ENCODE measurements around the gene SMIM15.

SMIM15 gene

GRCh38 chr5:61160497-61160896, 1.8 kb downstream of the SMIM15 start:
- no peak for DNase-seq (ENCODE audit: extremely low read depth in 1 of 2, low read depth in 1 of 2)

GRCh38 chr5:61159836-61160235, 2.4 kb downstream of the SMIM15 start:
- DNase-seq (ENCODE audit: extremely low read depth in 1 of 2, low read depth in 1 of 2), result no peak

- DNase-seq (ENCODE audit: extremely low read depth in 1 of 2, low read depth in 1 of 2), result no peak
These were observed 3.2 kb downstream of the SMIM15 start for GRCh38 chr5:61159070-61159469.

DNA sequence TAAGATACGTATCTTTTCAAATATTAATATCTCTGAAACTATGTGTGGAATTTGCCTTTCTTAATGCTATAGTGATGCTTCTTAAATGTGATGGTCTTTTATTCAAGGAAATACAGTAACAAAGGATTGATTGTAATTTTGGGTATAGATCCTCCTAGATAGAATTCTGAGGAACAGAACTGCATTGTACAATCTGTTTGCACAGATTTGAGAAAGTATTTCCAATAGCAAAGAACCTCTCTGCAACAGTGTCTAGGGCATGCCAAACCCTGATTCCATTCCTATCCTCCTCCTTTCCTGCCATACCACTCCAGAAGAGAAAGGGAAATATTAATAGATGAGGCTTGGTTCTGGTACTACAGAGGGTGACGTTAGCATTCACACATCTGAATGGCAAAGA, 10.4 kb downstream of the SMIM15 start:
- DNase-seq (ENCODE audit: extremely low read depth in 1 of 2, low read depth in 1 of 2), result no peak

DNA sequence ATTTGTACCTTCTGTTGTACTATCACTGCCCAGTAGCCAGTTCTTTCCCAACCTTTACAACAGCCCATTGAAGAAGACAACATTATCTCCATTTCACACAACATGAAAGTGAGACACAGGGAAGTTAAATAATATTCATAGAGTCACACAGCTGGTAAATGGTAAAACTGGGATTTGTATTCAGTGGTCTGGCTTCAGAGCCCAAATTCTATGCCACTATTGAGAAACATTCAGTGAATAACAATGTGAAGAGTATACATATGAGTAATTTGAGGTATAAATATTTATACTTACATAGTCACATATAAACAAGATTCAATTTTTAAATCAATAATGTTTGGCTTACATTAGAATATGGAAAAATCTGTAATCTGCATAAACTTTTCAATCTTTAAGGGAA, 13.8 kb downstream of the SMIM15 start:
- DNase-seq (ENCODE audit: extremely low read depth in 1 of 2, low read depth in 1 of 2), result no peak

DNA sequence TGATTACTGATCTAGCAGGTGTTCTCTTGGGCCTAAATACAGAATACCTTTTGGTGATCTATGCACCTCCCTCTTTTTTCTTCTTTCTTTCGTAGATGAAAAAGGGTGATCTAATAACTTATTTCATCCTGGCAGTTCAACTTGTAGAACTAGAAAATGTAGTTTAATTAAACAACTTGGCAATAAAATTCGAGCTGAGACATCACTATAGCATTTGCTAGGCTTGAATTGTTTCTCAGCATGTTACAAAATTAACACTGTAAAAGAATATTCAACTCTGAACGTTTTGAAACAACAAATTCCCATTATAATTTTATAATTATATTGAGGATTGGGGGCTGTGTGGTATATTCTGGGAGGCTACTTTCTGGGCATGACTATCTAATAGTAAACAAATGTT, 19.5 kb downstream of the SMIM15 start:
- no peak for DNase-seq (ENCODE audit: extremely low read depth in 1 of 2, low read depth in 1 of 2)

GRCh38 chr5:61142391-61142790, 19.9 kb downstream of the SMIM15 start:
- DNase-seq (ENCODE audit: extremely low read depth in 1 of 2, low read depth in 1 of 2), result no peak

DNA sequence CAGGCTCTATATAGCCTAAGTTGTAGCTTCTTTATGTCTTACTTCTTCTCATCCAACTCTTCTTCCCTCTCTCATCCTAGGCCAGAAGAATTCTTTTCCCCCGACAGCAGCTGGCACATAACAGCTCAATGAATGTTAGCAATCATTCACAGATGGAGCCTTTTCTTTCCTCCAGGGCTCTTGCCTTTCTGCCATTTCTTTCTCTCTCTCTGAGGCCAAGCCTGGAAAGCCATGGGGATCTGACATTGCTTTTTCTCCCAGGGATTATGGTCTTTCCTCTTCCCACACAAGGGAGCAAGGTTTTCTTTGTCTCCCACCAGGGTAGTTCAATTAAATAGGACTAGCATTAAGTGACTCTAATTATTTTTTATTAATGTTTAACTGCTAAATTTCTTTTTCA, 20.5 kb downstream of the SMIM15 start:
- DNase-seq (ENCODE audit: extremely low read depth in 1 of 2, low read depth in 1 of 2), result no peak

DNA sequence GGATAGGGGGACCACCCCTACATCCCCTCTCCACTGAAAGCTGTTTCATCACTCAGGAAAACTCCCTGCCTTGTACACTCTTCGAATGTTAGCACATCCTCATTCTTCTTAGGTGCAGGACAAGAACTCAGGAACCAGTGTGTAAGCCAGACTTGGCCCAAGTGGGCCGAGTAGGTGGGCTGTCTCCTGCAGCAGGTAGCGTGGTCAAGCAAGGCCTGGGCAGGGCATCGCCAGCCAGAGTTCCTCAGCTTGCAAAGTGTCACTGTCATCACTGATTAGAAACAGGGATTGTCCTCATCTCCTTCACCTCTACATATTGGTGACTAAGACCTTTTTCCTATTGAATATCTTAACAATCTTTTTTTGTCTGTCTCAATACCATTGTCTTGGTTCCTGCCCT, 22.3 kb downstream of the SMIM15 start:
- no peak for DNase-seq (ENCODE audit: extremely low read depth in 1 of 2, low read depth in 1 of 2)

DNA sequence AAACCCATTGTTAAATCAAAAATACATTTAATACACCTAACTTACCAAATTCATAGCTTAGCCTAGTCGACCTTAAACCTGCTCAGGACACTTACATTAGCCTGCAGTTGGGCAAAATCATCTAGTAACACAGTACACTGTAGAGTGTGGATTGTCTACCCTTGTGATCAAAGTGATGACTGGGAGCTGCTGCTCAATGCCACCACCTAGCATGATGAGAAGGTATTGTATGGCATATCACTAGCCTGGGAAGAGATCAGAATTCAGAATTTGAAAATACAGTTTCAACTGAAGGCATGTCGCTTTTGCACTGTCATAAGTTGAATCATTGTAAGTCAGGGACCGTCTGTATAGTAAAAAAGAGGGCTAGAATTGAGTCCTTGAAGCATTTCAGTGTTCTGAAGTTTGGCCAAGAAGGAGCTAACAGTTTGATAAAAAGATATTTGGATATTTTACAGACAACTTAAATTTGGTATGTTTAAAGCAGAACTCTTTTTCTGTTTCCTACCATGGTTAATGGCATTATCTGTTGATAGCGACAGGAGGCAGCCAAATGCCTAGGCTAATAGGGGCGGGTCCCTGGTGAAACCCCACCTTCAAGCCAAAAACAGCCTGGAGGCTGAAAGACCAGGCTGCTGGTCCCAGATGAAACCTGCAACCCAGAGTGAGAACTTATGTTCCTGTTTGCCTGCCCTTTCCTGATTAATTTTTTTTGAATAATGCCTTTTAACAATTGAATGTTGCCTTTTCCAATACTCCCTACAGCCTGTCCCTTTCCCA, 23.0 kb downstream of the SMIM15 start:
- DNase-seq (ENCODE audit: extremely low read depth in 1 of 2, low read depth in 1 of 2), result no peak

DNA sequence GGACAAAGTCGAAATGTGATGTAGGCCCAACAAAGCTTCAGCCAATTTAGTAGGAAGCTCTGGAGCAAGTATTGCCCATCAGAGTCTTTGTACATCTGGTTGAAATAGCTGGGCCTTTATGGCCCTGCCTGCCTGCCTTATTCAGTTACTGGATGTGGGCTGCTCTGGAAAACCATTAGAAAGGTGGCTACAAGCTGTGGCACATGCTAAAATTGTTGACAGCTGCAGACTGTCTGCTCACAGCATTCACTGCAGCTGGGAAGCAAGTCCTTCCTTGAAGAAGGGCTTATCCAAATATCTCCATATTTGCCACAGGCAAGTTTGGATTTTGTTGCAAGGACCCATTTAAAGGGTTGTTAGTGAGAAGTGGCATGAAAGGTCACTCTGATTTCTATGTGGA, 24.4 kb downstream of the SMIM15 start:
- DNase-seq (ENCODE audit: extremely low read depth in 1 of 2, low read depth in 1 of 2), result no peak

DNA sequence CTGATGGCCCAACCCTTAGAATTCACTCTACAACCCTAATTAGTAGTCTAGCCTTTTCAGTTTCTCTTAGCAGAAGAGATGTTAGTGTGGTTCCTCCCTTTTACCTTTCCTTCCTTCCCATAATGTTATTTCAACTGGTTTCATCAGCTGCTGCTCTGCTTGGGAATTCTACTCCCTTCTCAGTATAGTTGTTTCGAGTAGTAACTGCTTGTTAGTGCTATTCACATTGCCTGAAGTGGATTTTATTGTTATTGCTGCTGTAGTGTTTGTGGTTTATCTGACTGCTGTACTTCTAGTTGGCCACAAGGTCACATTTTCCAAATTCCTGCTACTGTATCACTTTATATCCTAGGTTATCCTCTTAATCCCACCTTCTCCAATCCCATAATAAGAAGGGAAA, 29.7 kb downstream of the SMIM15 start:
- no peak for DNase-seq (ENCODE audit: extremely low read depth in 1 of 2, low read depth in 1 of 2)

GRCh38 chr5:61130289-61130688, 32.0 kb downstream of the SMIM15 start:
- no peak for DNase-seq (ENCODE audit: extremely low read depth in 1 of 2, low read depth in 1 of 2)

DNA sequence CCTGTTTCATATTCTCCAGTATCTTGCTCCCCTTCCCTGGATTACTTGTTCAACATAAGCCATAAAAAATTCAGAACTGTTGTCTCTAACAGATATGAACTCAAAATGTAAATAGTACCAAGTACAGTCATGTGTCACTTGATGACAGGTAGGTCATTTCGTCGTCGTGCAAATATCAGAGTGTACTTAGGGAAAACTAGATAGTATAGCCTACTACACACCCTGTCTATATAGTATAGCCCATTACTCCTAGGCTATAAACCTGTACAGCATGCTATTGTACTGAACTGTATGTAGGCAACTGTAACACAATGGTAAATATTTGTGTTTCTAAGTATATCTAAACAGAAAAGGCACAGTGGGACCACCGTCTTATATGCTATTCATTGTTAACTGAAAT, 39.1 kb downstream of the SMIM15 start:
- no peak for DNase-seq (ENCODE audit: extremely low read depth in 1 of 2, low read depth in 1 of 2)

DNA sequence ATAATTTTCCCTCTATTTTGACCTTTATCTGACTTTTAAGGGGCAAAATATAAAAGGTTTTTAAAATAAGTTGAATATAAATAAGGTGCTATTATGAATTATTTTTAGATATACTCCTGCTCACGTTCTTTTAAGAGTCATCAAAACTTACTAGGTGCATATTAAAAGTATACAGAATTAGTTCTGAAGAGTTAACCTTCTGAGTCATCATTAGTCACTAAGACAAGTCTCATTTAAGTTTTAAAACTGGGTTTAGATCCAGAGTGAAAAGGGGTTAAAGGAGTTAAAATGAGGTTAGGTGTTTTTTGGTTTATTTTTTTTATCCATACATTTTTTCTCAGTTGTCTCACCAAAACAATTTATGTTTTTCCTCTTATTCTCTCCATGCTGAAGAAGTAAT, 41.7 kb downstream of the SMIM15 start:
- DNase-seq (ENCODE audit: extremely low read depth in 1 of 2, low read depth in 1 of 2), result no peak

GRCh38 chr5:61119066-61119465, 43.2 kb downstream of the SMIM15 start:
- DNase-seq (ENCODE audit: extremely low read depth in 1 of 2, low read depth in 1 of 2), result no peak

GRCh38 chr5:61115968-61116367, 46.3 kb downstream of the SMIM15 start:
- no peak for DNase-seq (ENCODE audit: extremely low read depth in 1 of 2, low read depth in 1 of 2)

DNA sequence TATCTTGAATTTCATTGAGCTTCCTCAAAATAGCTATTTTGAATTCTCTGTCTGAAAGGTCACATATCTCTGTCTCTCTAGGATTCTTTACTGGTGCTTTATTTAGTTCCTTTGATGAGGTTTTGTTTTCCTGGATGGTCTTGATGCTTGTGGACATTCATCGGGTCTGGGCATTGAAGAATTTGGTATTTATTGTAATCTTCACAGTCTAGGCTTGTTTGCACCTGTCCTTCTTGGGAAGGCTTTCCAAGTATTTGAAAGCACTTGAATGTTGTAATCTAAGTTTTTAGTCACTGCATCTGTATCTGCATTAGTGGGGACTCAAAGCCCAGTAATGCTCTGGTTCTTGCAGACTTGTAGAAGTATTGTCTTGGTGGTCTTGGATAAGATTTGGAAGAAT, 47.8 kb downstream of the SMIM15 start:
- DNase-seq (ENCODE audit: extremely low read depth in 1 of 2, low read depth in 1 of 2), result no peak

All from activated CD8-positive, alpha-beta memory T cell treated with anti-CD3 and anti-CD28 coated beads for 1 hour (primary cell).